ENCODE results near the gene DIS3L. TPM values are rescaled to one million over a fixed set of nuclear protein-coding genes. Genes with fewer than 3 reads are reported as not detected.

The DIS3L gene
- polyA plus RNA-seq, 3 donors = 28.6 to 47.5 (median 36.5) TPM

- peak; percentile 75 for DNase-seq
Observed at GRCh38 chr15:66269326-66270090, 23.9 kb upstream of the DIS3L start.

- DNase-seq = no peak
Observed at GRCh38 chr15:66270932-66271331, 22.4 kb upstream of the DIS3L start.

GRCh38 chr15:66275352-66275751 is 18.0 kb upstream of the DIS3L start:
- DNase-seq = no peak

GRCh38 chr15:66276546-66276945 is 16.8 kb upstream of the DIS3L start:
- DNase-seq = no peak

GRCh38 chr15:66278056-66278455 is 15.3 kb upstream of the DIS3L start:
- DNase-seq = no peak

- DNase-seq = no peak
Observed at GRCh38 chr15:66278671-66279070, 14.7 kb upstream of the DIS3L start.

- DNase-seq = no peak
Observed at GRCh38 chr15:66284271-66284670, 9.1 kb upstream of the DIS3L start.

- no peak for DNase-seq
Observed at GRCh38 chr15:66285533-66286280, 7.7 kb upstream of the DIS3L start.

GRCh38 chr15:66287461-66288057 is 5.8 kb upstream of the DIS3L start:
- DNase-seq = no peak

- no peak for DNase-seq
Observed at GRCh38 chr15:66288093-66288492, 5.3 kb upstream of the DIS3L start.

GRCh38 chr15:66288551-66289185 is 4.7 kb upstream of the DIS3L start:
- no peak for DNase-seq

GRCh38 chr15:66290007-66290406 is 3.4 kb upstream of the DIS3L start:
- DNase-seq = no peak

- DNase-seq = no peak
Observed at GRCh38 chr15:66290518-66290917, 2.9 kb upstream of the DIS3L start.

- DNase-seq = no peak
Observed at GRCh38 chr15:66291816-66292570, 1.4 kb upstream of the DIS3L start.

- no peak for DNase-seq
Observed at GRCh38 chr15:66292571-66293418, 573 bp upstream of the DIS3L start.

GRCh38 chr15:66294157-66294931 is 976 bp downstream of the DIS3L start:
- no peak for DNase-seq

GRCh38 chr15:66294932-66295235 is 1.5 kb downstream of the DIS3L start:
- no peak for DNase-seq

GRCh38 chr15:66296186-66296585 is 2.8 kb downstream of the DIS3L start:
- no peak for DNase-seq

GRCh38 chr15:66298803-66299251 is 5.5 kb downstream of the DIS3L start:
- DNase-seq = no peak

Data from renal pelvis (tissue), 4 donors.